Renal cortex interstitium (tissue), 15 donors: Measurements from ENCODE around the gene TFRC. TPM values are rescaled to one million over a fixed set of nuclear protein-coding genes. Genes with fewer than 3 reads are reported as not detected.
"Not testable (repeated sequence)": the region's sequence is repeated elsewhere in the genome, so short reads cannot be mapped to it uniquely, and the experiment has no call there.

Experiments
- DNase-seq, 11 donors: peaks; one replicate each; pipeline ENCODE4 v3.0.0-alpha.2; 2013; ENCODE audit warnings: low read depth in 9 of 11, low spot score in 4 of 11; ENCODE audit errors: extremely low read depth in 1 of 11
- long read RNA-seq, 16 experiments: transcript quantifications; one replicate each; lab custom pipeline, GENCODE V29; 2026
- polyA plus RNA-seq, 3 donors: library from polyadenylated mRNA; unstranded; fragments of 120-200 nt; gene quantifications; one replicate each; pipeline ENCODE4 v1.2.1, GENCODE V29; 2013; ENCODE audit not compliant: insufficient read length in 3 of 3

The TFRC gene
- polyA plus RNA-seq = 10 to 100 TPM; 40.2 to 61.9 (median 41.6) TPM
- long read RNA-seq, donor 1 = 0 reads
- long read RNA-seq, donor 2 = 0 reads
- long read RNA-seq, donor 3, full-length matches to known transcripts = 4 of 4 reads
- long read RNA-seq, donor 3, partial matches to known transcripts = 0 of 4 reads
- long read RNA-seq, donor 3, other reads (novel, unspliced or antisense) = 0 of 4 reads
- long read RNA-seq, donor 4, full-length matches to known transcripts = 3 of 3 reads
- long read RNA-seq, donor 4, partial matches to known transcripts = 0 of 3 reads
- long read RNA-seq, donor 4, other reads (novel, unspliced or antisense) = 0 of 3 reads
- long read RNA-seq, donor 5 = 0 reads
- long read RNA-seq, donor 6, partial matches to known transcripts = 0 of 1 reads
- long read RNA-seq, donor 6, other reads (novel, unspliced or antisense) = 0 of 1 reads
- long read RNA-seq, donor 7, full-length matches to known transcripts = 2 of 2 reads
- long read RNA-seq, donor 7, partial matches to known transcripts = 0 of 2 reads
- long read RNA-seq, donor 7, other reads (novel, unspliced or antisense) = 0 of 2 reads
- long read RNA-seq, donor 8 = 0 reads
- long read RNA-seq, donor 9, full-length matches to known transcripts = 4 of 4 reads
- long read RNA-seq, donor 9, partial matches to known transcripts = 0 of 4 reads
- long read RNA-seq, donor 9, other reads (novel, unspliced or antisense) = 0 of 4 reads
- long read RNA-seq, donor 10, full-length matches to known transcripts = 3 of 3 reads
- long read RNA-seq, donor 10, partial matches to known transcripts = 0 of 3 reads
- long read RNA-seq, donor 10, other reads (novel, unspliced or antisense) = 0 of 3 reads
- long read RNA-seq, donor 11, full-length matches to known transcripts = 1 of 1 reads
- long read RNA-seq, donor 11, partial matches to known transcripts = 0 of 1 reads
- long read RNA-seq, donor 11, other reads (novel, unspliced or antisense) = 0 of 1 reads
- long read RNA-seq, donor 12 = 0 reads
- long read RNA-seq, donor 13 = 0 reads
- long read RNA-seq, donor 14 = 0 reads
- long read RNA-seq, donor 15, full-length matches to known transcripts = 1 of 1 reads
- long read RNA-seq, donor 15, partial matches to known transcripts = 0 of 1 reads
- long read RNA-seq, donor 15, other reads (novel, unspliced or antisense) = 0 of 1 reads
- long read RNA-seq, donor 16, full-length matches to known transcripts = 14 of 27 reads
- long read RNA-seq, donor 16, partial matches to known transcripts = 13 of 27 reads
- long read RNA-seq, donor 16, other reads (novel, unspliced or antisense) = 0 of 27 reads

DNA sequence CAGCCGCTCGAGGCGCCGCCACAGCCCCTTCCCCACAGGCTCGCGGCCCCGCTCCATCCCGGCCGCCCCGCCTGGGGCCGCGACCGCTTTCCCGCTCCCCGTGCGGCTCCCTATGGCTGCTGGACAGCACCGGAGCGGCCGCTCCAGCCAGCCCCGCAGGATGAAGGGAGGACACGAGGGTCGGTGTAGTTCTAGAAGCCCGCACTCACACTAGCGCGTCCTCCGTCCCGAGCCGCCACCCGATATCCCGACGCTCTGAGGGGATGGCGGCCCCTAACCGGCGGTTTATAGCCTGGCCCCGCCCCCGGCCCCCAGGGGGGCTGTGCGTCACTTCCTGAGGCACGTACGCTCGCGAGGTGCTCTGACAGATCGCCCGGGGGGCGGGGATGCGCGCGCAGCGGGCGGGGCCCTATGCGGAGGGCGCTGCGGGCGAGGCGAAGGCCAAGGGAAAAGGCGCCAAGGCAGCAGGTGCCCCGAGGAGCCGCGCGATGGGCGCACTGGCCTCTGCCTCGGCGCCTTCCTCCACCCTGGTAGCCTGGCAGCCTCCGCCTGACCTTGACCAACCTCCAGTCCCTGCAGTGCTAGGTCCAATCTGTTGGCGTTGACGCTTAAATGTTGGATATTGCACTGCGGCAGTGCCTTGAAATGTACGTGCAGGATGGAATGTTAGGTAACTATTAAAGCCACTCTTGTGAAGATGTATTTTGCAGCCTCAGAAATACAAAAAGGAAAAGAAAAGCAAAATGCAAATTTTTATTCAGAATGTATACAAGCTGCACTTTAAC lies at the start of gene TFRC:
TSS of gene TFRC (minus strand) at position 257 of the 785 bp plus-strand sequence. CDS start 4,991 bp downstream, outside the sequence.
- DNase-seq = peak; percentile 84 to 94 (median 91)

GRCh38 chr3:196128172-196128843 lies 46.4 kb upstream of the TFRC start:
- DNase-seq = no peak

GRCh38 chr3:196127308-196128040 lies 45.6 kb upstream of the TFRC start:
- no peak for DNase-seq

DNA sequence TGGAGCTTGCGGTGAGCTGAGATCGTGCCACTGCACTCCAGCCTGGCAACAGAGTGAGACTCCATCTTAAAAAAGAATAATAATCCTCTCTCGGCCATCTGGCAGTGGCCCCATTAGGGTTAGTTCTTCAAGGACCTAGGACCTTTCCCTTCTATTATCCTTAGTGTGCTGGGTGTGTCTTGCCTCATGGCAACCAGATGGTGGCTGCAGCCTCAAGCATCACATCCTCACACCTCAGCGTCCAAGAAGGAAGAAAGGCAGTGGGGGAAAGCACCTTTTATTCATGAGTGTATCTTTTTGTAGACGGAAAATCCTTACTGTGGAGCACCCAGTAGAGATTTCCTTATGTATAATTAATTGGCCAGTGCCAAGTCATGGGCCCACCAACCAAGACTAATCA lies 42.7 kb upstream of the TFRC start:
- no peak for DNase-seq

DNA sequence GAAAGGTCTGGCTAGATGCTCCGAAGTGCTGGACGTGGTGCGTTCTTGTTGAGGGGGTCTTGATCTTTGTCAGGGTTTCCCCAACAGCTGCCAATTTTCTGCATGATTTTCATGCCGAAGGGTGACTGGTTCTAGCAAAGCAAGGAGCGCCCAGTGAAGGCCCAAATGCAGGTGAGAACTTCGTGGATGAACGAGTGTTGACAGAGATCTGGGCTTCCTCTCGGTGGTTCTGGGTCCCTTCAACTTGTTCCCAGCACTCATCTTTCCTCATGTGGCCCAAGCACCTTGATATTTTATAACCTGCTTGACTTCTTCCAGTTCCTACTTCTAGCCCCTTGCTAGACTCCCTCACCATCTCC lies 40.8 kb upstream of the TFRC start:
- DNase-seq = no peak

DNA sequence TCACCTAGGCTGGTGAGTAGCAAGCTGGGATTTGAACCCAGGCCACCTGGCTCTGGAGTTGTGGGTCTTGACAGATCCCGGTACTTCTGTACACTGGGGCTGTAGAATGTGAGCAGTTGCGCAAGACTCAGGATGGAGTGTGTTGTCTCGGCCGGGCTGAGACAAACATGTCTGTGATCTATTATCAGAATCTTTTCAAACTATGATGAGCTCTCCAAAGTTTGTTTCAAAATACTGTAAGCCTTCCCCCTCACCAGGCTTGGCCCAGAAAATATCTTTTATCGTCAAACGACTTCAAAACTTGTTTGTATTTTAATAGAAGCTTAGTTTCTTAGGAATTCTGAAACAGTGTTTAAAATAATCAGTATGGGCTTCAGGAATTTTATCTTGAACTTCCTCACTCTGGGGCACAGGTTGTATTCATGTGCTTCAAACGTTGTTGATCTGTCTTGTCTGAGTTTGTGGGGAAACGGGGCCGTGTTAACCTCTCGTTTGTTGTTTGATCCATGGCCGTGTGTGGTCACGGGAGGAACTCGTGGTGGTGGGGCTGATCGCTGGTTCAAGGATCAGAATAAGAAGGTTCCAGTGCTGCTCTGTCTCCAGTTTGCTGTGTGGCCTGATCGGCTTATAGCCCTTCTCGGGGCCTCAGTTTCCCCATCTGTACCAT lies 40.3 kb upstream of the TFRC start:
- no peak for DNase-seq

GRCh38 chr3:196121066-196121465 lies 39.2 kb upstream of the TFRC start:
- DNase-seq = no peak

- DNase-seq = no peak
Observed at GRCh38 chr3:196120291-196120951, 38.5 kb upstream of the TFRC start.

- no peak for DNase-seq
Observed at GRCh38 chr3:196117809-196118208, 35.9 kb upstream of the TFRC start.

DNA sequence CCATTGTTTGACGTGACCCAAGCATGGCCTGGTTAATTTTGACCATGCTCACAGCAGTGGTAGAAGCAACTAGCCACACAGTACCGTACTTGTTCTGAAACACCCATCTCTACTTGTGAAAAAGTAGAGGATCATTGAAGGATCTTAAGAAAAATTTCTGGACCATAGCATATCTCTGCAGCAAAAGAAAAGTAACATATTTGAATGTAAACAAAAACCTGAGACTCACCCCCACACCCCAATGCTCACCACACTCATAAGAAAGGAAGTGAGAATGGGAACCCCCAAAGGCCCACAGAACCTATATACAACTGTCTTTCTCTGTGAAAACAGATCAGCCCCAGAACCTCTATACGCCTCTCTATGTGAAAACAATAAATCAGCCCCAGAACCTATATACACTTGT lies 33.8 kb upstream of the TFRC start:
- DNase-seq = no peak

DNA sequence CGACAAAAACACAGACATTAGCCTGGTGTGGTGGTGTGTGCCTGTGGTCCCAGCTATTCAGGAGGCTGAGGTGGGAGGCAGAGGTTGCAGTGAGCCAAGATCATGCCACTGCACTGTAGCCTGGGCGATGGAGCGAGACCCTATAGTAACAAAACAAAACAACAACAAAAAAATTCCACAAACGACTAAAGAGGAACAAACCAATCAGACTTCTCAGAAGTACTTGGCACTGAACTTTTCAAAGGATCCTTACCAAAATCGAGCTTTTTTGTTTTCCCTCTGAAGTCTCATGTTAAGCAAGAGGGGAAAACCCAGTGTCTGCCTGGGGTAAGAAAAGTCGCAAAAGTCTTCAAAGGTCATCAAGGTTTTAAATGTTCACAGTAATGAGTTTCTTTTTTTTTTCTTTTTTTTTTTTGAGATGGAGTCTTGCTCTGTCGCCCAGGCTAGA lies 30.1 kb upstream of the TFRC start:
- DNase-seq = no peak

DNA sequence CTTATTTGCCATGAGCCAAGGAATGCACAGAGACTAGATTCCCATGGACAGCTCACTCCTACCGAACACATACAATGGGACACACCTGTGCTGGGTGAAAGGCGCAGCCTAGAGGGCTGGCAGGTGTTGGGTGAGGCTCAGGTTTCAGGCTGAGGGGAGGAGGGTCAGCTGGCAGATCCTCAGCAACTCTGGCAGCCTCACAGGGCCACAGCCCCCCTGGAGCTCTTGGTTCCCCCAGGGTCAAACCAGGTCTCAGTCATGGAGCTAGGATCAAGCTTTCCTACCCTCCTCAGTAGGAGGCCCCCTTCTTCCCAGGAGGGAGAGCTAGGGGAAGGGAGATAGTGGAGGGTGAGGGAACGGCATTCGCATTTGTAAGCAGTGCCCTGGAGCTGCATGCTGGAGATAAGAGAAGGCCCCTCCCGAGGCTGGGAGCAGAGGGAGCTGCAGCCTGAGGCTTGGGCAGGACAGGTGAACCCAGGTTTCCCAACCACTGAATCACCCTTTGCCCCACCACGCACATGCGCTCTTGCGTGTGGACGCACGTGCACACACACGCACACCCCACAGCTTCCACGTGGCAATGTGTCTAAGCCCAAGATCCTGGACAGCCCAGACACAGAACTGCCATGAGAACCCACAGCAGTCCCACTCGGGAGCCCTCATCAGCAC lies 26.3 kb upstream of the TFRC start:
- no peak for DNase-seq

DNA sequence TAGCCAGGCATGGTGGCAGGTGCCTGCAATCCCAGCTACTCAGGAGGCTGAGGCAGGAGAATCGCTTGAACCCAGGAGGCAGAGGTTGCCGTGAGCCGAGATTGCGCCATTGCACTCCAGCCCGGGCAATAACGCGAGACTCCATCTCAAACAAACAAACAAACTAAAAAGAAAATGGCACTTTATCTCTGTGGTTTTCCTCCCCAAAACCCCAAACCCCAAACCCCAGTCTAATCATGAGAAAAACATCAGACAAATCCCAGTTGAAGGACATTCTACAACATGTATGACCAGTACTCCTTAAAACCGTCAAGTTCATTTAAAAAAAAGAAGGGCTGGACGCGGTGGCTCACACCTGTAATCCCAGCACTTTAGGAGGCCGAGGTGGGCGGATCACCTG lies 22.8 kb upstream of the TFRC start:
- DNase-seq = not testable (repeated sequence)

DNA sequence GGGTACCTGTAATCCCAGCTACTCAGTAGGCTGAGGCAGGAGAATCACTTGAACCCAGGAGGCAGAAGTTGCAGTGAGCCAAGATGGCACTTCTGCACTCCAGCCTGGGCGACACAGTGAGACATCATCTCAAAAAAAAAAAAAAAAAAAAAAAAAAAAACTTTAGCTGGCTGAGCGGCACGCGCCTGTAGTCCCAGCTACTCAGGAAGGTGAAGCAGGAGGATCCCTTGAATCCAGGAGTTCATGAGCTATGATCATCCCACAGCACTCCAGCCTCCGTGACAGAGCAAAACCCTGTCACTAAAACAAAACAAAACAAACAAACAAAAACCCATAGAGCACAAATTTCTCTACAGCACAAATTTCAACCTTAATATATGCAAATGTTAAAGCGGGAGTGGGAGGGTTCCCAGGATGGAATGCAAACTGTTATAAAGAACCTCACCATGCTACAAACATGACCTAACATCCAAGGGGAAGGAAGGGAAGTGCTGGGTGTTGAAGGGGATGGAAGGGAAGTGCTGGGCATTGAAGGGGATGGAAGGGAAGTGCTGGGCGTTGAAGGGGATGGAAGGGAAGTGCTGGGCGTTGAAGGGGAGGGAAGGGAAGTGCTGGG lies 16.6 kb upstream of the TFRC start:
- DNase-seq = not testable (repeated sequence)

DNA sequence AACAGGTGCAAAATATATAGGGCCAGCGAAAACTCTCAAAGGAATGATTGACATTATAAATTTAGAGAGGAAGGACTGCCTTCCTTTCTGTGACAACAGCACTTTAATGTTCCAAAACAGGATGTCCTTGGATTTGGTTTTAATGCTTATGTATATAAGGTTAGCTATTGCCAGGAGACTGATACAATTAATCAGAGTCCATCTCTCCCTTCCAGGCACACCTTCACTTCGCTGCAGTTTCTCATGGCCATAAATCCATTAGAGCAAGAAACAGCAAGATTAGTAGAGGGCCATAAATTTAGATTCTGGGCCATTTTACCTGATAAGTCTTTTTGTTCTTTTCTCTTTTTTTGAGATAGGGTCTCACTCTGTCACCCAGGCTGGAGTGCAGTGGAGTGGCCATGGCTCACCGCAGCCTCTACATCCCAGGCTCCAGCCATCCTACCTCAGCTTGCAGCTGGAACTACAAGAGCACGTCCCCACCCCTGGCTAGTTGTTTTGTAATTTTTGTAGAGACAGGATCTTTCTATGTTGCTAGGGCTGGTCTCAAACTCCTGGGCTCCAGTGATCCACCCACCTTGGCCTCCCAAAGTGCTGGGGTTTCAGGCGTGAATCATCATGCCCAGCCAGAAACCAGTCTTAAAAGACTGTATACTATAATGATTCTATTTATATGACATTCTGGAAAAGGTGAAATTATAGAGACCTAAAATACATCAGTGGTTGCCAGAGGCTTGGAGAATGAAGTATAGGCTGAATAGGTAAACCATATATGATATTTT lies 15.7 kb upstream of the TFRC start:
- DNase-seq = no peak
